Neural progenitor cell (in vitro differentiated cells): ENCODE results near the gene RYR3.

Experiments
- EZH2 ChIP-seq: fragments of 200-600 bp; sonication (generic); IDR thresholded peaks from 2 replicates; pipeline ENCODE4 v1.6.1; 2017; ENCODE audit warnings: antibody characterized with exemption, mild to moderate bottlenecking, moderate library complexity
- TF ChIP-seq, protein P1 (sequence below): fragments of 200-600 bp; sonication (generic); IDR thresholded peaks from 2 replicates; pipeline ENCODE4 v1.5.1; 2017; ENCODE audit warnings: antibody characterized with exemption, mild to moderate bottlenecking

- TF ChIP-seq, protein P1, sequence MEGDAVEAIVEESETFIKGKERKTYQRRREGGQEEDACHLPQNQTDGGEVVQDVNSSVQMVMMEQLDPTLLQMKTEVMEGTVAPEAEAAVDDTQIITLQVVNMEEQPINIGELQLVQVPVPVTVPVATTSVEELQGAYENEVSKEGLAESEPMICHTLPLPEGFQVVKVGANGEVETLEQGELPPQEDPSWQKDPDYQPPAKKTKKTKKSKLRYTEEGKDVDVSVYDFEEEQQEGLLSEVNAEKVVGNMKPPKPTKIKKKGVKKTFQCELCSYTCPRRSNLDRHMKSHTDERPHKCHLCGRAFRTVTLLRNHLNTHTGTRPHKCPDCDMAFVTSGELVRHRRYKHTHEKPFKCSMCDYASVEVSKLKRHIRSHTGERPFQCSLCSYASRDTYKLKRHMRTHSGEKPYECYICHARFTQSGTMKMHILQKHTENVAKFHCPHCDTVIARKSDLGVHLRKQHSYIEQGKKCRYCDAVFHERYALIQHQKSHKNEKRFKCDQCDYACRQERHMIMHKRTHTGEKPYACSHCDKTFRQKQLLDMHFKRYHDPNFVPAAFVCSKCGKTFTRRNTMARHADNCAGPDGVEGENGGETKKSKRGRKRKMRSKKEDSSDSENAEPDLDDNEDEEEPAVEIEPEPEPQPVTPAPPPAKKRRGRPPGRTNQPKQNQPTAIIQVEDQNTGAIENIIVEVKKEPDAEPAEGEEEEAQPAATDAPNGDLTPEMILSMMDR, result no peak
- no peak for TF ChIP-seq EZH2
Observed at GRCh38 chr15:33660151-33660550, 349.4 kb downstream of the RYR3 start.
